ENCODE measurements around the gene PURA. TPM values are rescaled to one million over a fixed set of nuclear protein-coding genes. Genes with fewer than 3 reads are reported as not detected.

The PURA gene
- 5.1 TPM for polyA plus RNA-seq (2013)

DNA sequence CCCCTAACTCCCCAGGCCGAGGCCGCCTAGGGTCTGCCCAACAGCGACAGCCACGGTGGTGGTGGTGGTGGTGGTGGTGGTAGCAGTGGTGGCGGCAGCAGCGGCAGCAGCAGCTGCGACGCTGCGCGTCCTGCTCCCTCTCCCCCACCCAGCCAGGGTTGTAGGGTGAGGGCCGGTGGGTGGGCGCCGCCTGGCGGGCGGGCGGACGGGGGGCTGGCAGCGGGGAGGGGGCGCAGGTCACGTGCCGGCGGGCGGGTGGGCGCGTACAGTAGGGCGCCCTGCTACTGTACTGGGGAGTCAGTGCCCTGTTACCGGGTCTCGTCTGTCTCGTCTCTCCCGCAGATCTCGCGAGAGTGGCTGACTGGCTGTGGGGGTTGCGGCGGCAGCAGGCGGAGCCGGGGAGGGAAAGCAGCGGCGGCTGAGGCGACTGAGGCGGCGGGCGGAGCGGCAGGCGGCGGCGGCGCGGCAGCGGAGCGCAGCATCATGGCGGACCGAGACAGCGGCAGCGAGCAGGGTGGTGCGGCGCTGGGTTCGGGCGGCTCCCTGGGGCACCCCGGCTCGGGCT, at the start of gene PURA:
Gene PURA (plus strand): TSS at position 411 of the 565 bp plus-strand sequence. CDS start 73 bp downstream, at position 484.
- H3K4me1 ChIP-seq (ENCODE audit: control extremely low read depth in 1 of 4, control insufficient read depth in 4 of 4, insufficient read depth in 4 of 4, low read length in 3 of 4), result peaks cover 6 to 57% (median 37%) of the 10 kb centered on the region in 4 experiments
- ChIA-PET POLR2A (interaction anchor here (1.3 kb wide), 1 partner anchor 18 kb away, joined by 3 read pairs; no protein-coding TSS in a partner anchor), CTCF (interaction anchor here (1.1 to 4.1 kb wide), 5 partner anchors 8 to 38 kb away, joined by 4 to 34 read pairs (median 12); no protein-coding TSS in a partner anchor)

DNA sequence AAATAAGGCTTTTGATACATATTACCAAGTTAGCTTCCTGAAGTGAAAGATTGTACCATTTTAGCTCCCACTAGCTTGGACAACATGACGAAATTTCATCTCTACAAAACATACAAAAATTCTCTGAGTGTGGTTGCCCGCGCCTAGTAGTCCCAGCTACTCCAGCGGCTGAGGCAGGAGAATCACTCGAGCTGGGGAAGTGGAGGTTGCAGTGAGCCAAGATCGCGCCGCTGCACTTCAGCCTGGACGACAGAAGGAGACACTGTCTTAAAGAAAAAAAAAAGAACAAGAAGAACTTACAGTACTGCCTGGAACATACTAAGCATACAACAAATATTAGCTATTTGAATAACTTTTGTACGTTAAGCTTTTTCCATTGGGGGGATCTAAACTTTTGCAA, 41.1 kb upstream of the PURA start:
- 40% methylated on average over 4 of the region's 10 CpGs for WGBS (ENCODE audit: insufficient coverage)
- Histone ChIP-seq H3K4me3 (ENCODE audit: control insufficient read depth in 1 of 7, extremely low read depth in 1 of 7, insufficient read depth in 4 of 7, low read depth in 2 of 7, low read length in 6 of 7) (no peak overlapping the region), H3K27ac (ENCODE audit: insufficient read depth in 1 of 2, low read depth in 1 of 2, low read length in 2 of 2, poor library complexity in 1 of 2, severe bottlenecking in 2 of 2) (no peak overlapping the region), H3K4me1 (ENCODE audit: control extremely low read depth in 1 of 4, control insufficient read depth in 4 of 4, insufficient read depth in 4 of 4, low read length in 3 of 4) (no peaks in the 10 kb centered on the region), H3K9me3 (ENCODE audit: control extremely low read depth in 1 of 5, control insufficient read depth in 4 of 5, insufficient read depth in 2 of 5, low read depth in 1 of 5, low read length in 4 of 5) (peaks cover 0 to 1% (median 0%) of the 10 kb centered on the region in 5 experiments), H3K36me3 (ENCODE audit: control insufficient read depth in 4 of 4, insufficient read depth in 4 of 4, low read length in 3 of 4) (no peaks in the 10 kb centered on the region), H3K27me3 (replicated peaks in 2 of 5; ENCODE audit: control insufficient read depth in 4 of 5, insufficient read depth in 5 of 5, low read length in 4 of 5) (peaks cover 0 to 15% (median 9%) of the 10 kb centered on the region in 5 experiments)
- ChIA-PET CTCF (interaction anchor here (0.6 to 10.9 kb wide), 24 partner anchors 11 to 345 kb away, joined by 3 to 142 read pairs (median 4); no protein-coding TSS in a partner anchor), POLR2A (interaction anchor here (0.6 kb wide), 1 partner anchor 85 kb away, joined by 3 read pairs; no protein-coding TSS in a partner anchor)
- no peak for DNase-seq

More for the DNA sequence above, at the start of gene PURA:
- peak within 1 kb of the TSS; percentile 75 to 93 (median 87) for H3K4me3 ChIP-seq (ENCODE audit: control insufficient read depth in 1 of 7, extremely low read depth in 1 of 7, insufficient read depth in 4 of 7, low read depth in 2 of 7, low read length in 6 of 7)
- peak; percentile 94 to 97 (median 97) for DNase-seq
- H3K9me3 ChIP-seq (ENCODE audit: control extremely low read depth in 1 of 5, control insufficient read depth in 4 of 5, insufficient read depth in 2 of 5, low read depth in 1 of 5, low read length in 4 of 5), result no peaks in the 10 kb centered on the region
- 0% methylated on average over 27 of the region's 60 CpGs for WGBS (ENCODE audit: insufficient coverage)
- no peaks in the 10 kb centered on the region for H3K36me3 ChIP-seq (ENCODE audit: control insufficient read depth in 4 of 4, insufficient read depth in 4 of 4, low read length in 3 of 4)
- H3K27me3 ChIP-seq (replicated peaks in 2 of 5; ENCODE audit: control insufficient read depth in 4 of 5, insufficient read depth in 5 of 5, low read length in 4 of 5), result peaks cover 14 to 40% (median 23%) of the 10 kb centered on the region in 5 experiments
- peak within 1 kb of the TSS; percentile 40 to 76 for H3K27ac ChIP-seq (ENCODE audit: insufficient read depth in 1 of 2, low read depth in 1 of 2, low read length in 2 of 2, poor library complexity in 1 of 2, severe bottlenecking in 2 of 2)

DNA sequence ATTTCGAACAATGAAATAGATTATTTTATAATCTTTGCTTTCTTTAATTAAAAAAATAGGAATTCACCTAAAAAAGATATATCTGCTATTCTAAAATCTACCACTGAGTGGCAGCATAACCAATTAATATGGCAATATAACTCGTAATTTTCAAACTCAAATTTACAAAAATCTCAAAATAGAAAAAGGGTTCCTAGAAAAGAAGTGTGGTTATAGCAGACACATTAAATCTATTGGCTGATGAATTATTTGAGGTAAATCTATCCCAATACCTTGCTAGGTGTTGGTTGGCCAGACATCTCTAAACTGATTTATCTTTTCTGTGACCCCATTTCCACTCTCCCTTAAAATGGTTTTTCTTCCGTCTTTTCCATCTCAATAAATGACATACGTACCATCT, 40.6 kb upstream of the PURA start:
- CTCF ChIA-PET, result interaction anchor here (0.6 to 10.9 kb wide), 21 partner anchors 10 to 107 kb away, joined by 3 to 142 read pairs (median 6); no protein-coding TSS in a partner anchor
- Histone ChIP-seq H3K4me3 (ENCODE audit: control insufficient read depth in 1 of 7, extremely low read depth in 1 of 7, insufficient read depth in 4 of 7, low read depth in 2 of 7, low read length in 6 of 7) (no peak overlapping the region), H3K4me1 (ENCODE audit: control extremely low read depth in 1 of 4, control insufficient read depth in 4 of 4, insufficient read depth in 4 of 4, low read length in 3 of 4) (no peaks in the 10 kb centered on the region), H3K9me3 (ENCODE audit: control extremely low read depth in 1 of 5, control insufficient read depth in 4 of 5, insufficient read depth in 2 of 5, low read depth in 1 of 5, low read length in 4 of 5) (no peaks in the 10 kb centered on the region), H3K27ac (ENCODE audit: insufficient read depth in 1 of 2, low read depth in 1 of 2, low read length in 2 of 2, poor library complexity in 1 of 2, severe bottlenecking in 2 of 2) (no peak overlapping the region), H3K36me3 (ENCODE audit: control insufficient read depth in 4 of 4, insufficient read depth in 4 of 4, low read length in 3 of 4) (no peaks in the 10 kb centered on the region), H3K27me3 (replicated peaks in 2 of 5; ENCODE audit: control insufficient read depth in 4 of 5, insufficient read depth in 5 of 5, low read length in 4 of 5) (peaks cover 0 to 12% (median 8%) of the 10 kb centered on the region in 5 experiments)
- POLR2A ChIA-PET, result no interaction called here
- DNase-seq, result peak; percentile 29 to 60 (median 48)
- no CpG with 5 or more reads among the region's 4 CpGs for WGBS (ENCODE audit: insufficient coverage)

DNA sequence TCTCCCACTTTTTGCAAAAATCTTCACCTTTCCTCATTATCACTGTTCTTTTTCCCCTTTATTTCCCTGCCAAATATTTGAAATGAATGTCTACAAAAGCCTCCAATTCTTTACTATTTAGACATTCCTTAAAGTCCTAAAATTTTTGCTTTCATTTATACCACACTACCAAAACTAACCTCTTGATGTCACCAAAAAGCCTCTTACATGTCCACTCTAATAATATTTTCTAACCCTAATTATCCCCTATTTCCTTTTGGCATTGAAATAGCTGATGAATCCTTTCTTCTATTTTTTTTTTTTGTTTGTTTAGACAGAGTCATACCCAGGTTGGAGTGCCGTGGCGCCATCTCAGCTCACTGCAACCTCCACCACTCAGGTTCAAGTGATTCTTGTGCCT, 38.5 kb upstream of the PURA start:
- Histone ChIP-seq H3K27me3 (replicated peaks in 2 of 5; ENCODE audit: control insufficient read depth in 4 of 5, insufficient read depth in 5 of 5, low read length in 4 of 5) (peaks cover 0 to 8% (median 3%) of the 10 kb centered on the region in 5 experiments), H3K4me3 (ENCODE audit: control insufficient read depth in 1 of 7, extremely low read depth in 1 of 7, insufficient read depth in 4 of 7, low read depth in 2 of 7, low read length in 6 of 7) (no peak overlapping the region), H3K27ac (ENCODE audit: insufficient read depth in 1 of 2, low read depth in 1 of 2, low read length in 2 of 2, poor library complexity in 1 of 2, severe bottlenecking in 2 of 2) (no peak overlapping the region), H3K4me1 (ENCODE audit: control extremely low read depth in 1 of 4, control insufficient read depth in 4 of 4, insufficient read depth in 4 of 4, low read length in 3 of 4) (no peaks in the 10 kb centered on the region), H3K9me3 (ENCODE audit: control extremely low read depth in 1 of 5, control insufficient read depth in 4 of 5, insufficient read depth in 2 of 5, low read depth in 1 of 5, low read length in 4 of 5) (no peaks in the 10 kb centered on the region), H3K36me3 (ENCODE audit: control insufficient read depth in 4 of 4, insufficient read depth in 4 of 4, low read length in 3 of 4) (no peaks in the 10 kb centered on the region)
- no CpG with 5 or more reads among the region's 2 CpGs for WGBS (ENCODE audit: insufficient coverage)
- peak in 2 of 3 donors; percentile 24 to 28 for DNase-seq
- ChIA-PET CTCF (interaction anchor here (0.7 to 10.9 kb wide), 10 partner anchors 10 to 79 kb away, joined by 3 to 142 read pairs (median 5); partner anchors contain the start of gene PURA), POLR2A (no interaction called here)

DNA sequence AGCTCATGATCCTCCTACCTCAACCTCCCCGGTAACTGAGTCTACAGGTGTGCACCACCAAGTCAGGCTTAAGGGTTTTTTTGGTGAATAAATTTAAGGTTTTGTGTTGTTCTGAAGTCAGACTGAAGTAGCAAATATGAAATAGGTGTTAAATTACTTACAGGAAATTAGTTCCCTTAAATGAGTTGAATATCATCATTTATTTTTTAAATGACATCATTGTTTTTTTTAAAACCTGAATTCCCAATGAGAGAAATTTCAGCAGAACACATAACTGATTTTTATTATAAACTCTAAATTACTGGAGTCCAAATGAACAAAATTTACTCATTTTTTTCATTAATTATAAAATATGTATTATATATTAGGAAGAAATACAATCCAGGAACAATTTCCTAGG, 37.8 kb upstream of the PURA start:
- no peak for DNase-seq
- no peak overlapping the region for H3K27ac ChIP-seq (ENCODE audit: insufficient read depth in 1 of 2, low read depth in 1 of 2, low read length in 2 of 2, poor library complexity in 1 of 2, severe bottlenecking in 2 of 2)
- POLR2A ChIA-PET, result no interaction called here
- no peaks in the 10 kb centered on the region for H3K4me1 ChIP-seq (ENCODE audit: control extremely low read depth in 1 of 4, control insufficient read depth in 4 of 4, insufficient read depth in 4 of 4, low read length in 3 of 4)
- no peaks in the 10 kb centered on the region for H3K9me3 ChIP-seq (ENCODE audit: control extremely low read depth in 1 of 5, control insufficient read depth in 4 of 5, insufficient read depth in 2 of 5, low read depth in 1 of 5, low read length in 4 of 5)
- H3K36me3 ChIP-seq (ENCODE audit: control insufficient read depth in 4 of 4, insufficient read depth in 4 of 4, low read length in 3 of 4), result no peaks in the 10 kb centered on the region
- H3K4me3 ChIP-seq (ENCODE audit: control insufficient read depth in 1 of 7, extremely low read depth in 1 of 7, insufficient read depth in 4 of 7, low read depth in 2 of 7, low read length in 6 of 7), result no peak overlapping the region
- no CpG with 5 or more reads among the region's 1 CpG for WGBS (ENCODE audit: insufficient coverage)
- CTCF ChIA-PET, result interaction anchor here (0.7 to 10.9 kb wide), 10 partner anchors 9 to 79 kb away, joined by 3 to 142 read pairs (median 5); partner anchors contain the start of gene PURA
- peaks cover 0 to 8% (median 2%) of the 10 kb centered on the region in 5 experiments for H3K27me3 ChIP-seq (replicated peaks in 2 of 5; ENCODE audit: control insufficient read depth in 4 of 5, insufficient read depth in 5 of 5, low read length in 4 of 5)

DNA sequence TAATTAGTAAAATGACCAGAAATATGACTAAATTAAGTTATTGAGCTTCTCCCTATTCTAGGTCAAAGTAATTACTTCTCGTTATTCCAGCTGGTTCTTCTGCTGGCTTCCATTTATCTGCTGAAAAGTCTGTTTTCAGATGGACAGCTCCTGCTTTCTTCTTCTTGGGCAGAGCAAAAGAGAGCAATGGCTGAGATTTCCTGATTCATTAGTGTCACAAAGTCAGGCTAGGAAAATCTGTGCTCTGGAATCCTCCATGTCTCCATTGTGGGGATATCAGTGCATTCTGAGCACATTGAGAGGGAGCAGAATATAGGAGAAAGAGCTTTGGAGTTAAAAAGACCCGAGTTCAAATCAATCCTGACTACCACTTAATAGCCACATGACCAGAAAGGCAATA, 37.1 kb upstream of the PURA start:
- H3K4me1 ChIP-seq (ENCODE audit: control extremely low read depth in 1 of 4, control insufficient read depth in 4 of 4, insufficient read depth in 4 of 4, low read length in 3 of 4), result no peaks in the 10 kb centered on the region
- H3K27me3 ChIP-seq (replicated peaks in 2 of 5; ENCODE audit: control insufficient read depth in 4 of 5, insufficient read depth in 5 of 5, low read length in 4 of 5), result peaks cover 0 to 5% (median 2%) of the 10 kb centered on the region in 5 experiments
- no peaks in the 10 kb centered on the region for H3K36me3 ChIP-seq (ENCODE audit: control insufficient read depth in 4 of 4, insufficient read depth in 4 of 4, low read length in 3 of 4)
- 100% methylated on average over 1 of the region's 2 CpGs for WGBS (ENCODE audit: insufficient coverage)
- DNase-seq, result no peak
- no peak overlapping the region for H3K27ac ChIP-seq (ENCODE audit: insufficient read depth in 1 of 2, low read depth in 1 of 2, low read length in 2 of 2, poor library complexity in 1 of 2, severe bottlenecking in 2 of 2)
- H3K4me3 ChIP-seq (ENCODE audit: control insufficient read depth in 1 of 7, extremely low read depth in 1 of 7, insufficient read depth in 4 of 7, low read depth in 2 of 7, low read length in 6 of 7), result no peak overlapping the region
- ChIA-PET POLR2A (no interaction called here), CTCF (interaction anchor here (0.7 to 10.9 kb wide), 6 partner anchors 12 to 1448 kb away, joined by 3 to 142 read pairs (median 16); no protein-coding TSS in a partner anchor)
- no peaks in the 10 kb centered on the region for H3K9me3 ChIP-seq (ENCODE audit: control extremely low read depth in 1 of 5, control insufficient read depth in 4 of 5, insufficient read depth in 2 of 5, low read depth in 1 of 5, low read length in 4 of 5)

DNA sequence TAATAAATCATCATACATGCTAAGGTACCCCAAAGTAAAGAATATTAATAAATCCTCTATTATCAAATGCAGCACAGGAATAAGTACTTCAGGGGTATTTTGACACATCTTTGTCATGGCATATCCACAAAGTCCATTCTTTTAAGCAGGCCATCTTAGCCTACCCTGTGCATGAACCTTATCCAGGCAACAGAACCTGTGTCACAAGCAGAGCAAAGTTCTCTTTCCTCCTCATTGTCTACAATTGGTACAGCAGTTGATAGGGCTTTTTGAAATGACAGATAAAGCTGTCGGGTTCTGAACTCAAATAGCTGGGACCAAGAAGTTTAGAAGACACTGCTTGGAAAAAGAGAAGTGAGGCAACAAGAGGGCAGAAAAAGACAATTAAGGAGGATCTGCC, 30.8 kb upstream of the PURA start:
- no peak overlapping the region for H3K4me3 ChIP-seq (ENCODE audit: control insufficient read depth in 1 of 7, extremely low read depth in 1 of 7, insufficient read depth in 4 of 7, low read depth in 2 of 7, low read length in 6 of 7)
- no peaks in the 10 kb centered on the region for H3K4me1 ChIP-seq (ENCODE audit: control extremely low read depth in 1 of 4, control insufficient read depth in 4 of 4, insufficient read depth in 4 of 4, low read length in 3 of 4)
- ChIA-PET CTCF (interaction anchor here (0.6 to 1.2 kb wide), 2 partner anchors 10 to 60 kb away, joined by 4 to 5 read pairs; no protein-coding TSS in a partner anchor), POLR2A (no interaction called here)
- H3K27ac ChIP-seq (ENCODE audit: insufficient read depth in 1 of 2, low read depth in 1 of 2, low read length in 2 of 2, poor library complexity in 1 of 2, severe bottlenecking in 2 of 2), result no peak overlapping the region
- WGBS (ENCODE audit: insufficient coverage), result 78% methylated on average over 1 of the region's 1 CpG
- H3K27me3 ChIP-seq (replicated peaks in 2 of 5; ENCODE audit: control insufficient read depth in 4 of 5, insufficient read depth in 5 of 5, low read length in 4 of 5), result peaks cover 7 to 23% (median 14%) of the 10 kb centered on the region in 5 experiments
- no peaks in the 10 kb centered on the region for H3K36me3 ChIP-seq (ENCODE audit: control insufficient read depth in 4 of 4, insufficient read depth in 4 of 4, low read length in 3 of 4)
- DNase-seq, result no peak
- H3K9me3 ChIP-seq (ENCODE audit: control extremely low read depth in 1 of 5, control insufficient read depth in 4 of 5, insufficient read depth in 2 of 5, low read depth in 1 of 5, low read length in 4 of 5), result no peaks in the 10 kb centered on the region

All from common myeloid progenitor, CD34-positive (primary cell).